Adrenal gland (tissue), 5 donors: ENCODE measurements around the gene SRM.

ENCODE experiments used
- POLR2A ChIP-seq, 2 donors: fragments of 450-650 bp; IDR thresholded peaks; one replicate each; pipeline ENCODE4 v1.6.1; 2017; ENCODE audit warnings: antibody characterized with exemption in 2 of 2, mild to moderate bottlenecking in 2 of 2, moderate library complexity in 1 of 2
- TF ChIP-seq, protein P1 (sequence below), 6 experiments: fragments of 450-650 bp in 4 of 6; fragments of 200-600 bp in 2 of 6; sonication (generic) in 1 of 6; IDR thresholded peaks; 1 replicate in 5 of 6; 2 replicates in 1 of 6; pipeline versions ENCODE4 v1.5.1 to v1.8.0; 2016 to 2021; ENCODE audit warnings: antibody characterized with exemption in 6 of 6, mild to moderate bottlenecking in 2 of 6, moderate library complexity in 1 of 6
- donor health status: DM: no; HTN: no; CAD: no.

- TF ChIP-seq, protein P1, sequence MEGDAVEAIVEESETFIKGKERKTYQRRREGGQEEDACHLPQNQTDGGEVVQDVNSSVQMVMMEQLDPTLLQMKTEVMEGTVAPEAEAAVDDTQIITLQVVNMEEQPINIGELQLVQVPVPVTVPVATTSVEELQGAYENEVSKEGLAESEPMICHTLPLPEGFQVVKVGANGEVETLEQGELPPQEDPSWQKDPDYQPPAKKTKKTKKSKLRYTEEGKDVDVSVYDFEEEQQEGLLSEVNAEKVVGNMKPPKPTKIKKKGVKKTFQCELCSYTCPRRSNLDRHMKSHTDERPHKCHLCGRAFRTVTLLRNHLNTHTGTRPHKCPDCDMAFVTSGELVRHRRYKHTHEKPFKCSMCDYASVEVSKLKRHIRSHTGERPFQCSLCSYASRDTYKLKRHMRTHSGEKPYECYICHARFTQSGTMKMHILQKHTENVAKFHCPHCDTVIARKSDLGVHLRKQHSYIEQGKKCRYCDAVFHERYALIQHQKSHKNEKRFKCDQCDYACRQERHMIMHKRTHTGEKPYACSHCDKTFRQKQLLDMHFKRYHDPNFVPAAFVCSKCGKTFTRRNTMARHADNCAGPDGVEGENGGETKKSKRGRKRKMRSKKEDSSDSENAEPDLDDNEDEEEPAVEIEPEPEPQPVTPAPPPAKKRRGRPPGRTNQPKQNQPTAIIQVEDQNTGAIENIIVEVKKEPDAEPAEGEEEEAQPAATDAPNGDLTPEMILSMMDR (IDR thresholded peaks at IDR 0.05), result no peak
- no peak for TF ChIP-seq POLR2A (IDR thresholded peaks at IDR 0.05)
These were observed 15.6 kb downstream of the SRM start for GRCh38 chr1:11044086-11044848.
